Stimulated activated naive CD8-positive, alpha-beta T cell treated with anti-CD3 and anti-CD28 coated beads, Interleukin-15, Interleukin-2, amounts not matched to agents 100 U/mL and 50 U/mL, for 24 hours (primary cell): ENCODE data around the gene PTPRA.
"Not testable (repeated sequence)": the region's sequence is repeated elsewhere in the genome, so short reads cannot be mapped to it uniquely, and the experiment has no call there.

Experiments
- ATAC-seq: fragments of 150-1000 bp; cut with Tn5 transposase; one replicate; pipeline ENCODE4 v1.10.0; 2021
- DNase-seq: peaks from one replicate; pipeline ENCODE4 v3.0.0; 2021

PTPRA gene

DNA sequence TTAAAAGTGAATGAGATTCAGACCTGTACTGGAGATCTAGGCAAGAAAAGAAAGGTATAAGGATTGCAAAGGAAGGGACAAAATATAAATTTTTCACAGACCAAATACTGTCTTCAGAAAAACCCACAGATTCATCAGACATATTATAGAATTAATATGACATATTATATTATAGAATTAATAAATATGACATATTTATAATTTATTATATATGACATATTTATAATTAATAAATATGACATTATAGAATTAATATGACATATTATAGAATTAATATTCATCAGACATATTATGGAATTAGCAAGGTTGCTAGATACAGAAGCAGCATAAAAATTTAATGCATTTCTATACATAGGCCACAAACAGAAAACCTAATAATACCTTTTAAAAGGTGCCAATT, 125.4 kb downstream of the PTPRA start:
- DNase-seq (no peak), ATAC-seq (no peak)

GRCh38 chr20:3000852-3001523, 127.7 kb downstream of the PTPRA start:
- peak; percentile 63 for ATAC-seq
- no peak for DNase-seq

GRCh38 chr20:3003416-3003815, 130.1 kb downstream of the PTPRA start:
- no peak for ATAC-seq
- no peak for DNase-seq

DNA sequence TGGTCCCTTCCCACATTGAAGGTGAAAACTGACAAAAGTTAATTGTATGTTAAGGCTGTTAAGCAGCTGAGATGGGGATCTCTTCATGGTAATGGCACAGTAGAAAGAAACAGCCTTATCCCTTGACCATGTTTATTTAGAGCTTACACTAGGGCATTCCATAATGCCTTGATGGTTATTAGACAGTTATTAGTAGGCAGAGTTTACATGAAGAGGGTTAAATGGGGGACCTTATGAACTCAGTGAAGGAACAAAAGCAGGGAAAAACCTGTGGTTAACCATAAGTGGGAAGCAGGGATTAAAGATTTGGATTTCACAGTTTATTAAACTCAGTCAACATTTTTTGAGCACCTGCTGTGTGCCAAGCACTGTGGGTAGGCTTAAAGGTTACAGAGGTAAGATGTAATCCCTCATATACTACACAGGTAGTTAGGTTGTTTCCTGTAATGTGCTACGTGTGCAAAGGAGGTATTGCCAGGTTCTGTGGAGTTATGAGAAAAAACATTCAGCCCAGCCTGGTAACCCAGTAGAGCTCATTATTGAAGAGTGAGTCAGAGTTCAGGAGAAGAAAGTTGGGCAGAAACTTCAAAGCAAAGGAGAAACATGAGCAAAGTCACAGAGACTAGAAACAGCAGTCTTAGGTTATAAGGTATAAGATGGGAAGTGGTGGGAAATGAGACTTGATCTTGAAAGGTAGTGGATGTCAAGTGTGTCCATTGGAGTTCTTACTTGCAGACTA, 137.9 kb downstream of the PTPRA start:
- ATAC-seq (peak; percentile 82), DNase-seq (no peak)

GRCh38 chr20:3011752-3012151, 138.5 kb downstream of the PTPRA start:
- DNase-seq (peak; percentile 9), ATAC-seq (peak; percentile 79)

- ATAC-seq: no peak
Observed at GRCh38 chr20:3013771-3014170, 140.5 kb downstream of the PTPRA start.

DNA sequence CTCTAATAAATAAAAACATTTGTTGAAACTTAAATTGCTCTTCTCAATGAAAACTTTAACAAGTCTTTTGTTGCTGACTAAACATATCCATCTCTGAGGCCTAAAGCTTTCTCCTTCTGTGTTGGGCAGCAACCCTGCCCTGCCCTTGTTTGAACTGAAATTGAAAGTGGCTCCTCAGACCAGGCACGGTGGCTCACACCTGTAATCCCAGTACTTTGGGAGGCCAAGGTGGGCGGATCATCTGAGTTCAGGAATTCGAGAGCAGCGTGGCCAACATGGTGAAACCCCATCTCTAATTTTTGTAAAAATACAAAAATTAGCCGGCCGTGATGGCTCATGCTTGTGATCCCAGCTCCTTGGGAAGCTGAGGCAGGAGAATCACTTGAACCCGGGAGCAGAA, 140.9 kb downstream of the PTPRA start:
- ATAC-seq (no peak), DNase-seq (no peak)

More at GRCh38 chr20:3013771-3014170, 140.5 kb downstream of the PTPRA start:
- no peak for DNase-seq

- ATAC-seq (peak; percentile 71), DNase-seq (peak; percentile 21)
Observed at GRCh38 chr20:3014662-3015061, 141.4 kb downstream of the PTPRA start.

GRCh38 chr20:3015302-3015701, 142.0 kb downstream of the PTPRA start:
- DNase-seq, ATAC-seq: not testable (repeated sequence)

DNA sequence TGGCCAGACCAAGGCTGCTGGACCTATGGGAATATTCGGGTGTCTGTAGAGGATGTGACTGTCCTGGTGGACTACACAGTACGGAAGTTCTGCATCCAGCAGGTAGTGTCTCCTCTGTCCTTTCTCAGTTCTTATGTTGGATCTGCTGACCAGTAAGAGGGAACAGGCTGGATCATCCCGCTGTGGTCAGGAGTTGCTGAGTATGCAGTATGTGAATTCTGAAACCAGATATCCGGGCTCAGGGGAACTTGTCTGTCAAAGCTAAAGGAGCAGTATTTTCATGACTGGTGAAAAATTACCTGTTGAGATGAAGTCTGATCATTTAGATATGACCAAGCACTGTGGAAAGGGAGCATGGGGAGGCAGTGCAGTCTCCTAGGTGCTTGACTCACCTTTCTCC, 148.0 kb downstream of the PTPRA start:
- DNase-seq: no peak

GRCh38 chr20:3021777-3022176, 148.5 kb downstream of the PTPRA start:
- no peak for ATAC-seq

More for the DNA sequence above, 148.0 kb downstream of the PTPRA start:
- ATAC-seq: no peak

DNA sequence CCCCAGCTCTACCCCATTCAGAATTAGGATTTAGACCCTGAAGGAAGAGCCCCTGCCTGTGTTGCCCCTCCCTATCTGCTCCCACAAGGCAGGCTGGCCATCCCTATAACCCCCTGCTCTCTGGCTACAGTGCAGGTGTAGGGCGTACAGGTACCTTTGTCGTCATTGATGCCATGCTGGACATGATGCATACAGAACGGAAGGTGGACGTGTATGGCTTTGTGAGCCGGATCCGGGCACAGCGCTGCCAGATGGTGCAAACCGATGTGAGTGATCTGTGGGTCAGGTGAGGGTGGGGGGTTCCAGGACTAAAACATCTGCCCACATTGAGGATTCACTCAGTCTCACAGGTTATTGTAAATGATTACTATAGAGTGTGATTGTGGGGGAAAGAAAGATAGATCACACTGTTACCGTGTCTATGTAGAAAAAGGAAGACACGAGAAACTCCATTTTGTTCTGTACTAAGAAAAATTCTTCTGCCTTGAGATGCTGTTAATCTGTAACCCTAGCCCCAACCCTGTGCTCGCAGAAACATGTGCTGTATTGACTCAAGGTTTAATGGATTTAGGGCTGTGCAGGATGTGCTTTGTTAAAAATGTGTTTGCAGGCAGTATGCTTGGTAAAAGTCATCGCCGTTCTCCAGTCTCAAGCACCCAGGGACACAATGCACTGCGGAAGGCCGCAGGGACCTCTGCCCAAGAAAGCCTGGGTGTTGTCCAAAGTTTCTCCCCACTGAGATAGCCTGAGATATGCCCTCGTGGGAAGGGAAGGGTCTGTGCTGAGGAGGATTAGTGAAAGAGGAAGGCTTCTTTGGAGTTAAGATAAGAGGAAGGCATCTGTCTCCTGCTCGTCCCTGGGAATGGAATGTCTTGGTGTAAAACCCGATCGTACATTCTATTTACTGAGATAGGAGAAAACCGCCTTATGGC, 149.5 kb downstream of the PTPRA start:
- not testable (repeated sequence) for DNase-seq, ATAC-seq

More at GRCh38 chr20:3021777-3022176, 148.5 kb downstream of the PTPRA start:
- DNase-seq: no peak

DNA sequence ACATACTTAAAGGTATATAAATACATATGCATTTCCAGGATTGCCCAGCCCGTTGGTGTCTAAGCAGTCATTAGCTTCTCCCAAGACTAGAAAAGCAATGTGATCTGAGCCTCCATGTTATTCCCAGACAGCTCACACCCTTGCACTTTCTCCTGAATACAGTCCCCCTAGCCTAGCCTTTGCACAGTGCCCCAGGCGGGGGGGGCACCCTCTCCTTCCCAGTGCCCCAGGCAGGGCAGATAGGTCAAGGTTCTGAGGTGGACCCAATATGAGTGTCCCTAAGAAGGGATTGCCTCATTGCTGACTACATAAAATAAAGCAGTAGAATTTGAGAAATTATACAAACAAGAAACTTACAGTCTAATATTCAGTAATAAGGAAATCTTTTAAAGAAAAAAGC, 154.7 kb downstream of the PTPRA start:
- ATAC-seq (no peak), DNase-seq (no peak)

DNA sequence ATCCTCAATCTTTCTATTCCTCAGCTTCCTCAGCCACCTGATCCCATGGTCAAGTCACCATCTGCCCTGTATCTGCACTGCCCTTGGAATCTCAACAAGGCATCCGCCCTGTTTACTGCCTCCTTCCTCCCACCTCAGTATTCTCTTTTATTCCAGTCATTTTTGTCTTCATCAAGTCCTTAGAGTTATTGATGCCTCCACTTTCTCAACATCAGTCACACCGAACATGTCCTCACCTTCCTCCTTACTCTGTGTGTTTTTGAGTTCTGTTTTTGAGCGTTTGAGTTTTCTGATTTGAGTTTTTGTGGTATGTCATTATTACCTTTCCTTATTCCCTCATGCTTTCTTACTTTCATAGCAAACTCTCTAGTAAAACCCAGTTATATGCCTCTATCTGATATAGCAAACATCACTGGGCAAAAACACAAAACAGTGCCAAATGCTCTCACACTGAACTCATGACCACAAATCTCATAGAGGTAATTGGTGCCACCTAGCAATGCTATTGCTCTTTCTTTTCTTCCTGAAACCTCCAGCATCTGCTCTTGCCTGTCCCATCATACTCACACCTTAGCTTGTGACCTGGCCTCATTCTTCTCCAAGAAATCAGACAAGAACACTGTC, 158.4 kb downstream of the PTPRA start:
- ATAC-seq: no peak
- no peak for DNase-seq

GRCh38 chr20:3032624-3033023, 159.3 kb downstream of the PTPRA start:
- DNase-seq (no peak), ATAC-seq (no peak)

GRCh38 chr20:3037654-3038053, 164.4 kb downstream of the PTPRA start:
- no peak for ATAC-seq
- no peak for DNase-seq

GRCh38 chr20:3038454-3038853, 165.2 kb downstream of the PTPRA start:
- no peak for DNase-seq
- no peak for ATAC-seq

DNA sequence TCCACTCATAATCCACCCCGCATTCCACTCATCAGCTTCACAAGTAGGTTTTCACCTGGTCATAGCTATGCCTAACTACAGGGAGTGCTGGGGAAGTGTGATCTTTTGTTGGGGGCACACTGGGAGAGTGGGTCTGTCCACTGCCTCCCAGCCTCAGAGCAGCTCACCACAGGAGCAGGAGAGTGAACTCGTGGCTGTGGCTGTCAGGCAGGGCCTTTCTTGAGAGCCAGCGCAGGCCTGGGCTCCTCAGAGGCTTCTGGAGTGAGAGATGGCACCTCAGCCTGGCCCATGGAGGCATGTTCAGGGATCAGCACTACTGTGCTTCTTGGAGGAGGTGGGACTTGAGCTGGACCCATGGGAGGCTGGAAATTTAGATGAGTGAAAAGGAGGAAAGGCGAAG, 166.1 kb downstream of the PTPRA start:
- no peak for ATAC-seq
- DNase-seq: no peak

- DNase-seq: no peak
- ATAC-seq: no peak
Observed at GRCh38 chr20:3040086-3040485, 166.8 kb downstream of the PTPRA start.

- no peak for DNase-seq
- no peak for ATAC-seq
Observed at GRCh38 chr20:3041854-3042409, 168.7 kb downstream of the PTPRA start.

GRCh38 chr20:3042625-3043024, 169.3 kb downstream of the PTPRA start:
- no peak for DNase-seq
- ATAC-seq: no peak

DNA sequence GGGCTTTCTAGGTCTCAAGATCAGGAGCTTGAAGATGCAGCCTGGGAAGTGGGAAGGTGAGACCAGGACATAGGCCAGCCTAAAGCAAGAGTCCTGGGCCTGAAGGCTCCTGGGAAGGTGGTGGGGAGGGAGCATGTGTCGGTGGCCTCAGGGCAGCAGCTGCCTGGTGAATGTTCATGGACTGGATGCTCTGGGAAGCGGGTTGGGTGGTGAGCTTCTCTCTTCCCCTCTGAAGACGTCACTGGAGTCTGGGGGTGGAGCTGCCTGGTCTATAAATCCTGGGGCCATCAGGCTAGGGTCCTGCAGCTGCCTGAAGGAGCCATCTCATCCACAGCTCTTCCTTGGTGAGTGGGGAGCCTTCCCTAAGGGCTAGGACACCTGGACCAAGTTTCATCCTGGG, 170.0 kb downstream of the PTPRA start, which contains the start of gene GNRH2:
GNRH2 (plus strand) TSS at position 301 of the 400 bp plus-strand sequence. CDS start 793 bp downstream, outside the sequence.
- ATAC-seq: no peak
- no peak for DNase-seq
